NB4 (cell line): ENCODE measurements around the gene BTAF1.

ENCODE experiments used
- MYC ChIP-seq: IDR thresholded peaks from 2 replicates; pipeline ENCODE4 v1.6.1; 2011; ENCODE audit warnings: low read depth, low read length
- POLR2A ChIP-seq: IDR thresholded peaks from 2 replicates; pipeline ENCODE4 v1.6.1; 2011; ENCODE audit warnings: mild to moderate bottlenecking; ENCODE audit not compliant: insufficient read length; ENCODE audit errors: extremely low read depth
- TF ChIP-seq, protein P1 (sequence below): IDR thresholded peaks from 2 replicates; pipeline ENCODE4 v1.6.1; 2011; ENCODE audit warnings: low read depth, low read length
- TF ChIP-seq, protein P2 (sequence below): IDR thresholded peaks from one replicate; pipeline ENCODE4 v1.5.1; 2012; ENCODE audit warnings: low read depth, low read length

DNA sequence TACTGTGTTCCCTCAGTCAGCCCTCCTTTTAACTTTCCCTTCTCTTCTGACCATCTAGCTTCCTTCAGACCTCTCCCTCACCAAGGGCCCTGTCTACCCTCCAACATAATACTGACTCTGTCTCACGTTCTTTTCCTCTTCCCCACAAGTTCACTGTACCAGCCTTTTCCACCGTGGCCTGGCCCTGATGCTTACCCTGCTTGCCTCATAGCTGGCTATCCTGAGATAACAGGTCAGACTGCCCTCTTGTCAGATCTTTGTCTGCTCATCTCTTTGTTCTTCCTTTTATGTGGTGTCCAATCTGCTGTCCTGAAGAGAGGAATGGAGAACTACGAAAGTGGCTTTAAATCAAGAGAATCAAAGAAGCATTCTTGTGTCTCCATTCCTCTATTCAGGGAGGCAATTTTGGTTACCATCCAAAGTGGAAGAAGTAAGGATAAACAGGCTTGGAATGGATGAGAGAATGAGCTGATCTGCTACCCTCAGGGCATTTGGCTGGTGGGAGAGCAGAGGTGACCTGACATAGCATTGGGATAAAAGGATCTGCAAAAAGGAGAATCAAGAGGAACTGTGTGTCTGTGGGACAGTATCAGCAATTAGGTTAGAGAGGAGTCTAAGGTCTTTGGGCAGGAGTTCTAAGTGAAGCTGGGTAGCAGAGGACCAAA lies 8.1 kb downstream of the BTAF1 start:
- TF ChIP-seq, protein P1, sequence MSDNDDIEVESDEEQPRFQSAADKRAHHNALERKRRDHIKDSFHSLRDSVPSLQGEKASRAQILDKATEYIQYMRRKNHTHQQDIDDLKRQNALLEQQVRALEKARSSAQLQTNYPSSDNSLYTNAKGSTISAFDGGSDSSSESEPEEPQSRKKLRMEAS, result no peak
- TF ChIP-seq POLR2A (no peak), MYC (no peak)
- TF ChIP-seq, protein P2, sequence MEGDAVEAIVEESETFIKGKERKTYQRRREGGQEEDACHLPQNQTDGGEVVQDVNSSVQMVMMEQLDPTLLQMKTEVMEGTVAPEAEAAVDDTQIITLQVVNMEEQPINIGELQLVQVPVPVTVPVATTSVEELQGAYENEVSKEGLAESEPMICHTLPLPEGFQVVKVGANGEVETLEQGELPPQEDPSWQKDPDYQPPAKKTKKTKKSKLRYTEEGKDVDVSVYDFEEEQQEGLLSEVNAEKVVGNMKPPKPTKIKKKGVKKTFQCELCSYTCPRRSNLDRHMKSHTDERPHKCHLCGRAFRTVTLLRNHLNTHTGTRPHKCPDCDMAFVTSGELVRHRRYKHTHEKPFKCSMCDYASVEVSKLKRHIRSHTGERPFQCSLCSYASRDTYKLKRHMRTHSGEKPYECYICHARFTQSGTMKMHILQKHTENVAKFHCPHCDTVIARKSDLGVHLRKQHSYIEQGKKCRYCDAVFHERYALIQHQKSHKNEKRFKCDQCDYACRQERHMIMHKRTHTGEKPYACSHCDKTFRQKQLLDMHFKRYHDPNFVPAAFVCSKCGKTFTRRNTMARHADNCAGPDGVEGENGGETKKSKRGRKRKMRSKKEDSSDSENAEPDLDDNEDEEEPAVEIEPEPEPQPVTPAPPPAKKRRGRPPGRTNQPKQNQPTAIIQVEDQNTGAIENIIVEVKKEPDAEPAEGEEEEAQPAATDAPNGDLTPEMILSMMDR, result no peak
